Glomerular endothelial cell (primary cell): ENCODE data around the gene SOX6. TPM values are rescaled to one million over a fixed set of nuclear protein-coding genes. Genes with fewer than 3 reads are reported as not detected.

Experiments used
- DNase-seq: peaks from one replicate; pipeline ENCODE4 v3.0.0-alpha.2; 2011; ENCODE audit warnings: low read depth, low spot score; ENCODE audit errors: extremely low read depth
- total RNA-seq: library from RNA; depleted of rRNA; stranded (reverse); fragments of >200 nt; gene quantifications from 2 replicates; pipeline ENCODE4 v1.2.3, GENCODE V29; 2015

The SOX6 gene
- total RNA-seq, 1 donor from 2014 or later: 0.29 TPM

- DNase-seq: no peak
Measured at GRCh38 chr11:16365581-16366228, 9.4 kb upstream of the SOX6 start.

- no peak for DNase-seq
Measured at GRCh38 chr11:16364254-16364653, 7.9 kb upstream of the SOX6 start.

GRCh38 chr11:16363706-16364105 lies 7.4 kb upstream of the SOX6 start:
- DNase-seq: no peak

GRCh38 chr11:16361108-16361865 lies 4.9 kb upstream of the SOX6 start:
- no peak for DNase-seq

- no peak for DNase-seq
Measured at GRCh38 chr11:16359369-16359768, 3.0 kb upstream of the SOX6 start.

- DNase-seq: no peak
Measured at GRCh38 chr11:16358726-16359125, 2.4 kb upstream of the SOX6 start.

GRCh38 chr11:16357775-16358174 lies 1.4 kb upstream of the SOX6 start:
- DNase-seq: no peak

- no peak for DNase-seq
Measured at GRCh38 chr11:16356761-16357393, 531 bp upstream of the SOX6 start.

- no peak for DNase-seq
Measured at GRCh38 chr11:16352707-16353106, 3.6 kb downstream of the SOX6 start.

GRCh38 chr11:16350125-16350524 lies 6.2 kb downstream of the SOX6 start:
- no peak for DNase-seq

GRCh38 chr11:16347928-16348685 lies 8.2 kb downstream of the SOX6 start:
- no peak for DNase-seq

GRCh38 chr11:16346975-16347374 lies 9.4 kb downstream of the SOX6 start:
- DNase-seq: no peak

GRCh38 chr11:16341853-16342252 lies 14.5 kb downstream of the SOX6 start:
- no peak for DNase-seq

- no peak for DNase-seq
Measured at GRCh38 chr11:16338393-16338792, 18.0 kb downstream of the SOX6 start.

- DNase-seq: no peak
Measured at GRCh38 chr11:16337421-16338213, 18.7 kb downstream of the SOX6 start.

GRCh38 chr11:16336721-16337120 lies 19.6 kb downstream of the SOX6 start:
- DNase-seq: no peak

- no peak for DNase-seq
Measured at GRCh38 chr11:16336204-16336603, 20.1 kb downstream of the SOX6 start.

- no peak for DNase-seq
Measured at GRCh38 chr11:16335236-16335962, 20.9 kb downstream of the SOX6 start.

GRCh38 chr11:16326679-16327297 lies 29.6 kb downstream of the SOX6 start:
- no peak for DNase-seq
